ENCODE results near the gene POP7. TPM values are rescaled to one million over a fixed set of nuclear protein-coding genes. Genes with fewer than 3 reads are reported as not detected.
"Not testable (repeated sequence)": the region's sequence is repeated elsewhere in the genome, so short reads cannot be mapped to it uniquely, and the experiment has no call there.

POP7 gene
- total RNA-seq, 2 donors from 2014 or later, result 17.1 to 20.8 TPM

GRCh38 chr7:100710452-100710851 lies 4.5 kb downstream of the POP7 start:
- ATAC-seq, result no peak
- WGBS, 2 donors, result 83 to 90% methylated on average over 4 of the region's 4 CpGs
- Histone ChIP-seq H3K36me3 (replicated peaks in 1 of 2; ENCODE audit: insufficient read depth in 1 of 2, low read depth in 2 of 2) (no peaks in the 10 kb centered on the region), H3K4me3 (no peak overlapping the region), H3K9me3 (no peaks in the 10 kb centered on the region), H3K27me3 (no peaks in the 10 kb centered on the region), H3K27ac (no peak overlapping the region), H3K4me1 (peaks cover 15% of the 10 kb centered on the region)
- TF ChIP-seq POLR2A (IDR thresholded peaks at IDR 0.05), result no peak
- TF ChIP-seq, protein P1, sequence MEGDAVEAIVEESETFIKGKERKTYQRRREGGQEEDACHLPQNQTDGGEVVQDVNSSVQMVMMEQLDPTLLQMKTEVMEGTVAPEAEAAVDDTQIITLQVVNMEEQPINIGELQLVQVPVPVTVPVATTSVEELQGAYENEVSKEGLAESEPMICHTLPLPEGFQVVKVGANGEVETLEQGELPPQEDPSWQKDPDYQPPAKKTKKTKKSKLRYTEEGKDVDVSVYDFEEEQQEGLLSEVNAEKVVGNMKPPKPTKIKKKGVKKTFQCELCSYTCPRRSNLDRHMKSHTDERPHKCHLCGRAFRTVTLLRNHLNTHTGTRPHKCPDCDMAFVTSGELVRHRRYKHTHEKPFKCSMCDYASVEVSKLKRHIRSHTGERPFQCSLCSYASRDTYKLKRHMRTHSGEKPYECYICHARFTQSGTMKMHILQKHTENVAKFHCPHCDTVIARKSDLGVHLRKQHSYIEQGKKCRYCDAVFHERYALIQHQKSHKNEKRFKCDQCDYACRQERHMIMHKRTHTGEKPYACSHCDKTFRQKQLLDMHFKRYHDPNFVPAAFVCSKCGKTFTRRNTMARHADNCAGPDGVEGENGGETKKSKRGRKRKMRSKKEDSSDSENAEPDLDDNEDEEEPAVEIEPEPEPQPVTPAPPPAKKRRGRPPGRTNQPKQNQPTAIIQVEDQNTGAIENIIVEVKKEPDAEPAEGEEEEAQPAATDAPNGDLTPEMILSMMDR (IDR thresholded peaks at IDR 0.05), result no peak
- DNase-seq, result no peak
- intact Hi-C loops (cut with DNase I), result no loop called here

DNA sequence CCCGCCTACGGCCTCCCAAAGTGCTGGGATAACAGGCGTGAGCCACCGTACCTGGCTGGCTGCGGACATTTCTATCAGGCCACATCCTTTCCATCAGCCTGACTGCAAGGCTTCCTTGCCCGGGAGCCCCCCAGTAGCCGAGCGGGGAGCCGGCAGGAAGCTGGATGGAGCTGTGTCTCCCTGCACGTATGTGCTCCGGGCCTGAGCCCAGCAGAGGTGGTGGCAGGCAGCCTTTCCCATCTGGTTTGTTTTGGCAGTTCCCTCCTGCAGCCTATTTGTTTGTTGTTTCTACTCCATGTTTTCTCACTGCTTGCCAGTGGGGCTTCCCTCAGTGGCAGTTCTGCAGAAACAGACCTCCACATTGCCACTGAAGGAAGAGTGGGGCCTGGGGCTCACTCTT lies 5.4 kb downstream of the POP7 start:
- Histone ChIP-seq H3K27ac (no peak overlapping the region), H3K4me3 (no peak overlapping the region), H3K9me3 (no peaks in the 10 kb centered on the region), H3K4me1 (peaks cover 15% of the 10 kb centered on the region), H3K27me3 (no peaks in the 10 kb centered on the region), H3K36me3 (replicated peaks in 1 of 2; ENCODE audit: insufficient read depth in 1 of 2, low read depth in 2 of 2) (no peaks in the 10 kb centered on the region)
- intact Hi-C loops (cut with DNase I), result no loop called here
- DNase-seq, result no peak
- no peak for ATAC-seq
- no peak for TF ChIP-seq POLR2A (IDR thresholded peaks at IDR 0.05)
- TF ChIP-seq, protein P1 (IDR thresholded peaks at IDR 0.05), result no peak
- 80 to 83% methylated on average over 11 of the region's 11 CpGs for WGBS, 2 donors

- Histone ChIP-seq H3K27ac (no peak overlapping the region), H3K9me3 (no peaks in the 10 kb centered on the region), H3K4me3 (no peak overlapping the region), H3K27me3 (no peaks in the 10 kb centered on the region), H3K36me3 (replicated peaks in 1 of 2; ENCODE audit: insufficient read depth in 1 of 2, low read depth in 2 of 2) (no peaks in the 10 kb centered on the region), H3K4me1 (no peaks in the 10 kb centered on the region)
- TF ChIP-seq, protein P1 (IDR thresholded peaks at IDR 0.05), result no peak
- TF ChIP-seq POLR2A (IDR thresholded peaks at IDR 0.05), result no peak
- DNase-seq (no peak), ATAC-seq (no peak)
- 72 to 73% methylated on average over 2 to 8 of the region's 8 CpGs for WGBS, 2 donors
- intact Hi-C loops (cut with DNase I), result no loop called here
Observed at GRCh38 chr7:100714725-100715124, 8.8 kb downstream of the POP7 start.

- H3K27me3 ChIP-seq; H3K36me3 ChIP-seq (replicated peaks in 1 of 2; ENCODE audit: insufficient read depth in 1 of 2, low read depth in 2 of 2); ATAC-seq; H3K9me3 ChIP-seq; H3K27ac ChIP-seq; DNase-seq; intact Hi-C loops (cut with DNase I); H3K4me3 ChIP-seq: not testable (repeated sequence)
- WGBS, 2 donors, result 95 to 100% methylated on average over 2 of the region's 2 CpGs
- peaks cover 20% of the 10 kb centered on the region for H3K4me1 ChIP-seq
Observed at GRCh38 chr7:100717073-100717472, 11.2 kb downstream of the POP7 start.

- TF ChIP-seq, protein P1 (IDR thresholded peaks at IDR 0.05), result no peak
- no peak for TF ChIP-seq POLR2A (IDR thresholded peaks at IDR 0.05)
- Histone ChIP-seq H3K4me3 (no peak overlapping the region), H3K27ac (no peak overlapping the region), H3K4me1 (peaks cover 46% of the 10 kb centered on the region), H3K9me3 (no peaks in the 10 kb centered on the region), H3K27me3 (no peaks in the 10 kb centered on the region), H3K36me3 (replicated peaks in 1 of 2; ENCODE audit: insufficient read depth in 1 of 2, low read depth in 2 of 2) (no peaks in the 10 kb centered on the region)
- intact Hi-C loops (cut with DNase I), result no loop called here
- WGBS, 2 donors, result 67 to 79% methylated on average over 8 of the region's 8 CpGs
- DNase-seq, result no peak
- ATAC-seq, result no peak
Observed at GRCh38 chr7:100719523-100720278, 13.8 kb downstream of the POP7 start.
